ENCODE data around the gene GCSAM. TPM values are rescaled to one million over a fixed set of nuclear protein-coding genes. Genes with fewer than 3 reads are reported as not detected.

The GCSAM gene
- total RNA-seq, 1 experiment from 2014 or later, result not detected

GRCh38 chr3:112097378-112097777, 35.7 kb downstream of the GCSAM start:
- H3K27ac Mint-ChIP-seq, result no peak overlapping the region
- peaks cover 8% of the 10 kb centered on the region for H3K4me1 ChIP-seq (ENCODE audit: insufficient read depth, low read length)
- H3K4me1 Mint-ChIP-seq, result peaks cover 12 to 26% of the 10 kb centered on the region in 2 experiments
- H3K14ac ChIP-seq (ENCODE audit: insufficient read depth, low read length), result no peak overlapping the region
- no peak overlapping the region for H2BK12ac ChIP-seq (ENCODE audit: insufficient read length, low read depth, low read length)
- no peaks in the 10 kb centered on the region for H3K23me2 ChIP-seq (ENCODE audit: insufficient read length, low read depth, low read length, poor library complexity, severe bottlenecking)
- H4K91ac ChIP-seq (ENCODE audit: insufficient read length, low read depth, low read length), result no peak overlapping the region
- no peak overlapping the region for H3K9ac ChIP-seq (ENCODE audit: extremely low read depth, insufficient read length, low read length)
- no peak overlapping the region for H3K4ac ChIP-seq (ENCODE audit: low read depth, low read length)
- no peak overlapping the region for H4K5ac ChIP-seq (ENCODE audit: insufficient read length, low read depth, low read length)
- H3K56ac ChIP-seq (ENCODE audit: insufficient read length, low read depth, low read length), result no peak overlapping the region
- WGBS (ENCODE audit: extremely low coverage, insufficient read length, low lambda C conversion rate), result no CpG with 5 or more reads among the region's 4 CpGs
- H3K9me3 ChIP-seq (ENCODE audit: control insufficient read depth, low read depth, low read length), result no peaks in the 10 kb centered on the region
- H3K79me2 ChIP-seq (ENCODE audit: insufficient read depth, low read length), result no peaks in the 10 kb centered on the region
- no peak for DNase-seq
- no peak overlapping the region for H3K27ac ChIP-seq (ENCODE audit: insufficient read length, low read depth, low read length)
- no peak overlapping the region for H2AFZ ChIP-seq (ENCODE audit: low read length)
- H4K20me1 ChIP-seq (ENCODE audit: control insufficient read depth, insufficient read depth, insufficient read length), result no peaks in the 10 kb centered on the region
- H3K4me3 Mint-ChIP-seq, result no peak overlapping the region
- no peak overlapping the region for H2BK5ac ChIP-seq (ENCODE audit: insufficient read length, low read length)
- peaks cover 3 to 12% (median 7%) of the 10 kb centered on the region in 3 experiments; a peak in 5 of 7 replicates for H3K36me3 Mint-ChIP-seq (ENCODE audit: insufficient read depth in 1 of 3, low read depth in 3 of 3)
- no peak overlapping the region for H3K4me2 ChIP-seq (ENCODE audit: insufficient read depth, insufficient read length, low read length)
- H2BK120ac ChIP-seq (ENCODE audit: low read depth, low read length, poor library complexity, severe bottlenecking), result no peak overlapping the region
- no peaks in the 10 kb centered on the region for H3K79me1 ChIP-seq (ENCODE audit: insufficient read depth, low read depth, low read length, poor library complexity, severe bottlenecking)
- H2BK15ac ChIP-seq (ENCODE audit: low read depth, low read length), result no peak overlapping the region
- no peak overlapping the region for H3T11ph ChIP-seq (ENCODE audit: low read length)
- no peak overlapping the region for H3K18ac ChIP-seq (ENCODE audit: insufficient read length, low read depth, low read length)
- peaks cover 1% of the 10 kb centered on the region; the same call in 1 of the 2 replicates for H3K27me3 Mint-ChIP-seq (ENCODE audit: low read depth)
- H2AK5ac ChIP-seq (ENCODE audit: insufficient read length, low read length), result no peak overlapping the region
- H3K27me3 ChIP-seq (ENCODE audit: insufficient read depth, low read length), result no peaks in the 10 kb centered on the region
- no peak overlapping the region for H2BK20ac ChIP-seq (ENCODE audit: low read depth, low read length, poor library complexity, severe bottlenecking)
- no peak overlapping the region for H4K8ac ChIP-seq (replicated peaks; ENCODE audit: insufficient read length, low read depth, low read length)
- no peak for TF ChIP-seq CTCF (conservative IDR thresholded peaks at IDR 0.05)
- H3K9me3 Mint-ChIP-seq, result no peaks in the 10 kb centered on the region
- no peak overlapping the region for H3K23ac ChIP-seq (ENCODE audit: insufficient read length, low read depth, low read length)
